MCF 10A (cell line): ENCODE measurements around the gene NEU1. TPM values are rescaled to one million over a fixed set of nuclear protein-coding genes. Genes with fewer than 3 reads are reported as not detected.
"Not testable (repeated sequence)": the region's sequence is repeated elsewhere in the genome, so short reads cannot be mapped to it uniquely, and the experiment has no call there.

Experiments used
- Bru-seq: library from RNA; stranded (reverse); fragments of 400-500 nt; gene quantifications from one replicate; lab custom pipeline; 2021; lab: Mats Ljungman, UMichigan
- BruChase-seq, 2 experiments: library from RNA; stranded (reverse); fragments of 400-500 nt; gene quantifications; one replicate each; lab custom pipeline; 2021; lab: Mats Ljungman, UMichigan
- BruUV-seq: library from RNA; stranded (reverse); fragments of 400-500 nt; replicated peaks from 2 replicates; lab custom pipeline; 2021; lab: Mats Ljungman, UMichigan
- CTCF ChIA-PET: fragments of 300-600 bp; sonication (Branson Sonifier 250); formaldehyde crosslinking; extraction: SDS; loops from one replicate; lab custom pipeline; 2021; ENCODE audit warnings: antibody characterized with exemption, inconsistent platforms; lab: Yijun Ruan, JAX
- POLR2A ChIA-PET: fragments of 300-600, 350-650 bp; sonication (Branson Sonifier 250); formaldehyde crosslinking; extraction: SDS; loops from one replicate; lab custom pipeline; 2020; ENCODE audit warnings: antibody characterized with exemption, inconsistent platforms; lab: Yijun Ruan, JAX
- DNase-seq: peaks from one replicate; pipeline ENCODE4 v3.0.0-alpha.2; 2018; ENCODE audit not compliant: unreplicated experiment
- H3K27ac Mint-ChIP-seq: one replicate; pipeline ENCODE4 v1.8.0; 2022; ENCODE audit warnings: mild to moderate bottlenecking, low read depth, mixed read lengths; ENCODE audit not compliant: unreplicated experiment
- H3K27me3 Mint-ChIP-seq: one replicate; pipeline ENCODE4 v1.8.0; 2022; ENCODE audit warnings: mixed read lengths; ENCODE audit not compliant: insufficient read depth, unreplicated experiment
- H3K36me3 Mint-ChIP-seq: one replicate; pipeline ENCODE4 v1.8.0; 2022; ENCODE audit warnings: mild to moderate bottlenecking, moderate library complexity, mixed read lengths; ENCODE audit not compliant: insufficient read depth, unreplicated experiment
- H3K4me1 Mint-ChIP-seq: one replicate; pipeline ENCODE4 v1.8.0; 2022; ENCODE audit warnings: mixed read lengths; ENCODE audit not compliant: insufficient read depth, unreplicated experiment
- H3K4me3 Mint-ChIP-seq: one replicate; pipeline ENCODE4 v1.8.0; 2022; ENCODE audit warnings: mild to moderate bottlenecking, moderate library complexity, mixed read lengths; ENCODE audit not compliant: unreplicated experiment
- H3K9me3 Mint-ChIP-seq: one replicate; pipeline ENCODE4 v1.8.0; 2022; ENCODE audit warnings: mixed read lengths; ENCODE audit not compliant: unreplicated experiment
- CTCF ChIP-seq: fragments of 200-600 bp; IDR thresholded peaks from one replicate; pipeline ENCODE4 v1.8.0; 2022; ENCODE audit warnings: antibody characterized with exemption, mild to moderate bottlenecking; ENCODE audit not compliant: unreplicated experiment
- intact Hi-C: fragments of 100-400 bp; cut with micrococcal nuclease; formaldehyde crosslinking; loops from 2 replicates; pipeline ENCODE4 v1.14.1; 2022
- long read RNA-seq: library from polyadenylated mRNA; stranded (forward); transcript quantifications from one replicate; pipeline ENCODE4 v2.0.0, GENCODE V29; 2022
- total RNA-seq: library from RNA; stranded (reverse); gene quantifications from 2 replicates; pipeline ENCODE4 v1.2.3, GENCODE V29; 2022

The NEU1 gene
- 19.7 and 43.8 TPM in 2 replicates for total RNA-seq
- percentile 68 among the genes with signal in this experiment for Bru-seq, nascent RNA
- percentile 93 among the genes with signal in this experiment for BruChase-seq, experiment 1, labeled RNA remaining after a 6-hour chase
- percentile 76 among the genes with signal in this experiment for BruChase-seq, experiment 2, labeled RNA remaining after a 2-hour chase
- long read RNA-seq, transcript NEU1-206 (6 exons, 2,045 nt), result major isoform, 68 of 74 reads
- long read RNA-seq, partial matches to known transcripts, result 1 of 74 reads
- long read RNA-seq, other reads (novel, unspliced or antisense), result 3 of 74 reads

GRCh38 chr6:31862344-31863235 lies at the start of gene NEU1:
NEU1 (minus strand) TSS chr6:31862821; CDS start chr6:31862776, 45 bp downstream.
- peak within 1 kb of the TSS; percentile 89 for H3K4me3 Mint-ChIP-seq
- TF ChIP-seq CTCF, result no peak
- TSS peak; percentile 57 for BruUV-seq
- POLR2A ChIA-PET, result interaction anchor here (0.6 to 2.4 kb wide), 37 partner anchors 12 to 1078 kb away, joined by 3 to 32 read pairs (median 5); partner anchors contain the start of genes ATF6B, BAG6, CFB and CSNK2B
- DNase-seq, result peak; percentile 100
- peaks cover 10% of the 10 kb centered on the region for H3K4me1 Mint-ChIP-seq
- intact Hi-C loops, result loop anchor here (1.0 to 2.0 kb wide), 4 partner anchors 28 to 182 kb away; partner anchors contain the start of genes HSPA1A and HSPA1L
- H3K27me3 Mint-ChIP-seq, result no peaks in the 10 kb centered on the region
- H3K36me3 Mint-ChIP-seq, result peaks cover 31% of the 10 kb centered on the region
- H3K27ac Mint-ChIP-seq, result peak within 1 kb of the TSS; percentile 66
- no peaks in the 10 kb centered on the region for H3K9me3 Mint-ChIP-seq
- CTCF ChIA-PET, result interaction anchor here (0.5 to 0.9 kb wide), 7 partner anchors 23 to 792 kb away, joined by 3 to 4 read pairs (median 3); partner anchors contain the start of gene LY6G5C

GRCh38 chr6:31911826-31912585 lies 49.4 kb upstream of the NEU1 start:
- DNase-seq, result no peak
- intact Hi-C loops, result no loop called here
- Mint-ChIP-seq H3K4me1 (peaks cover 15% of the 10 kb centered on the region), H3K36me3 (no peaks in the 10 kb centered on the region), H3K9me3 (no peaks in the 10 kb centered on the region), H3K27me3 (no peaks in the 10 kb centered on the region), H3K4me3 (no peak overlapping the region), H3K27ac (no peak overlapping the region)
- no peak for TF ChIP-seq CTCF
- POLR2A ChIA-PET, result interaction anchor here (0.6 to 2.4 kb wide), 4 partner anchors 13 to 281 kb away, joined by 3 to 8 read pairs (median 4); partner anchors contain the start of genes CFB and VARS1
- BruUV-seq, result no TSS peak
- CTCF ChIA-PET, result interaction anchor here (0.7 to 1.0 kb wide), 2 partner anchors 25 to 41 kb away, joined by 3 read pairs; no protein-coding TSS in a partner anchor

GRCh38 chr6:31909298-31909697 lies 46.7 kb upstream of the NEU1 start:
- H3K27ac Mint-ChIP-seq, H3K27me3 Mint-ChIP-seq, DNase-seq, H3K36me3 Mint-ChIP-seq, H3K9me3 Mint-ChIP-seq, intact Hi-C loops, H3K4me3 Mint-ChIP-seq, BruUV-seq: not testable (repeated sequence)
- POLR2A ChIA-PET, result interaction anchor here (0.8 to 1.1 kb wide), 4 partner anchors 36 to 74 kb away, joined by 4 to 8 read pairs (median 6); partner anchors contain the start of genes CFB and DXO
- peaks cover 15% of the 10 kb centered on the region for H3K4me1 Mint-ChIP-seq
- CTCF ChIA-PET, result interaction anchor here (1.3 to 4.8 kb wide), 2 partner anchors 30 to 43 kb away, joined by 3 to 32 read pairs; no protein-coding TSS in a partner anchor

DNA sequence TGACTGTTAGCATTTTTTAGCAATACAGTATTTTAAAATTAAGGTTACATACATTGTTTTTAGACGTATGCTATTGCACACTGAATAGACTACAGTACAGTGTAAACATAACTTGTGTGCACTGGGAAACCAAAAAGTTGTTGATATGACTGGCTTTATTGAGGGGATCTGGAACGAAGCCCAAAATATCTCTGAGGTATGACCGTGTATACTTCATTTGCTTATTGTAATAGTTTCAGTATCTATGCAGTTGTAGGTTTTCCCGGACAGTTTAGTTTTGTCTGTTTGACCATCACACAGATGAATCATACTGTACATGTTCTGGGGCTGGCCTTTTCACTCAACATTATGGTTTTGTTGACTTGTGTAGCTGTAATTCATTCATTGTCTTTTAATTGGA lies 46.2 kb upstream of the NEU1 start:
- no peak for TF ChIP-seq CTCF
- peak; percentile 40 for DNase-seq
- ChIA-PET POLR2A (interaction anchor here (0.8 to 1.3 kb wide), 5 partner anchors 37 to 219 kb away, joined by 3 to 8 read pairs (median 5); partner anchors contain the start of genes ATF6B, CFB and DXO), CTCF (interaction anchor here (0.7 to 4.8 kb wide), 3 partner anchors 30 to 824 kb away, joined by 3 to 32 read pairs (median 3); no protein-coding TSS in a partner anchor)
- H3K4me3 Mint-ChIP-seq, result no peak overlapping the region
- no peaks in the 10 kb centered on the region for H3K27me3 Mint-ChIP-seq
- BruUV-seq, result no TSS peak
- no peak overlapping the region for H3K27ac Mint-ChIP-seq
- H3K36me3 Mint-ChIP-seq, result no peaks in the 10 kb centered on the region
- intact Hi-C loops, result no loop called here
- no peaks in the 10 kb centered on the region for H3K9me3 Mint-ChIP-seq
- H3K4me1 Mint-ChIP-seq, result peaks cover 15% of the 10 kb centered on the region

- POLR2A ChIA-PET, result interaction anchor here (0.7 to 1.7 kb wide), 6 partner anchors 9 to 220 kb away, joined by 3 to 5 read pairs (median 4); partner anchors contain the start of genes ATF6B and DXO
Observed at GRCh38 chr6:31908255-31908654, 45.6 kb upstream of the NEU1 start.

More at GRCh38 chr6:31908255-31908654, 45.6 kb upstream of the NEU1 start:
- peaks cover 15% of the 10 kb centered on the region for H3K4me1 Mint-ChIP-seq
- intact Hi-C loops, H3K4me3 Mint-ChIP-seq, H3K27ac Mint-ChIP-seq, H3K9me3 Mint-ChIP-seq, DNase-seq, BruUV-seq, H3K36me3 Mint-ChIP-seq, H3K27me3 Mint-ChIP-seq: not testable (repeated sequence)
- CTCF ChIA-PET, result interaction anchor here (0.7 to 4.8 kb wide), 3 partner anchors 18 to 824 kb away, joined by 3 to 32 read pairs (median 3); no protein-coding TSS in a partner anchor
